NCI-H82 treated with DMSO at 0.1 percent for 48 hours (cell line): ENCODE results near the gene HIRIP3.
"Not testable (repeated sequence)": the region's sequence is repeated elsewhere in the genome, so short reads cannot be mapped to it uniquely, and the experiment has no call there.

Experiments used
- DNase-seq: peaks from one replicate; lab custom pipeline; 2025; ENCODE audit not compliant: unreplicated experiment; lab: John Stamatoyannopoulos, UW

Gene HIRIP3

GRCh38 chr16:29995324-29995910 is at the start of gene HIRIP3:
Gene HIRIP3, minus strand, starts transcription at chr16:29995617. Its CDS starts 12 bp downstream, at chr16:29995605.
- DNase-seq, result peak; percentile 24

- DNase-seq, result no peak
Measured at GRCh38 chr16:30041841-30042240, 46.4 kb upstream of the HIRIP3 start.

GRCh38 chr16:30040690-30041089 is 45.3 kb upstream of the HIRIP3 start:
- DNase-seq, result not testable (repeated sequence)

GRCh38 chr16:30040221-30040620 is 44.8 kb upstream of the HIRIP3 start:
- no peak for DNase-seq

GRCh38 chr16:30033270-30033669 is 37.9 kb upstream of the HIRIP3 start:
- no peak for DNase-seq

- DNase-seq, result peak; percentile 82
Measured at GRCh38 chr16:30032083-30032819, 36.8 kb upstream of the HIRIP3 start.

- DNase-seq, result no peak
Measured at GRCh38 chr16:30031477-30031918, 36.1 kb upstream of the HIRIP3 start.

- peak; percentile 18 for DNase-seq
Measured at GRCh38 chr16:30030841-30031413, 35.5 kb upstream of the HIRIP3 start, which contains the start of gene TLCD3B. Gene TLCD3B, minus strand, starts transcription at chr16:30031271. Its CDS starts 744 bp downstream, at chr16:30030527.

- peak; percentile 34 for DNase-seq
Measured at GRCh38 chr16:30030011-30030685, 34.7 kb upstream of the HIRIP3 start.

GRCh38 chr16:30028438-30029076 is 33.1 kb upstream of the HIRIP3 start:
- no peak for DNase-seq

- DNase-seq, result peak; percentile 98
Measured at GRCh38 chr16:30027588-30028437, 32.4 kb upstream of the HIRIP3 start.

GRCh38 chr16:30026449-30026848 is 31.0 kb upstream of the HIRIP3 start:
- DNase-seq, result no peak

- no peak for DNase-seq
Measured at GRCh38 chr16:30025574-30025973, 30.2 kb upstream of the HIRIP3 start.

- no peak for DNase-seq
Measured at GRCh38 chr16:30025156-30025555, 29.7 kb upstream of the HIRIP3 start.

- no peak for DNase-seq
Measured at GRCh38 chr16:30024451-30024850, 29.0 kb upstream of the HIRIP3 start.

GRCh38 chr16:30023586-30023985 is 28.2 kb upstream of the HIRIP3 start:
- no peak for DNase-seq

- DNase-seq, result no peak
Measured at GRCh38 chr16:30022887-30023286, 27.5 kb upstream of the HIRIP3 start, which contains the start of gene C16orf92. Gene C16orf92, plus strand, starts transcription at chr16:30023198. Its CDS starts 143 bp downstream, at chr16:30023341.

- peak; percentile 17 for DNase-seq
Measured at GRCh38 chr16:30018731-30019158, 23.3 kb upstream of the HIRIP3 start.

- DNase-seq, result not testable (repeated sequence)
Measured at GRCh38 chr16:30017937-30018336, 22.5 kb upstream of the HIRIP3 start.

- DNase-seq, result no peak
Measured at GRCh38 chr16:30017277-30017656, 21.9 kb upstream of the HIRIP3 start.
